ENCODE results near the gene WDR4. TPM values are rescaled to one million over a fixed set of nuclear protein-coding genes. Genes with fewer than 3 reads are reported as not detected.

Gene WDR4
- total and polyA plus RNA-seq, 8 donors: 10.3 to 30.7 (median 12.2) TPM

DNA sequence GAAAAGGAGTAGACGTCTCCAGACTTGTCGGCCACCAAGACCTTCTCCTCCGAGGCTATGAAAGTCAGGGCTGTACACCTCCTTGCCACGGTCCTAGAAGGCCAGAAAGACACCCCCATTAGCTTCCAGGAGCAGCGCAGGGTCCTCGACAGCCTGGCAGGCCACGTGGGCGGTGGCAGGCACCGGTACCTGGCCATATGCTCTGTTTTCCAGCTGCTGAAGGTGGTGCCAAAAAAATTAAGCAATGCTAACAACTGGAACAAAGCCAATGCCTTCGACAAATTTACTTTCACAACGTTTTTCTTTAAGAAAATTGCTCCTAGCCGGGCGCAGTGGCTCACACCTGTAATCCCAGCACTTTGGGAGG lies 15.9 kb downstream of the WDR4 start:
- H3K4me3 ChIP-seq: no peak overlapping the region
- no peaks in the 10 kb centered on the region for H3K9me3 ChIP-seq
- ATAC-seq (no peak), DNase-seq (no peak)
- H3K36me3 ChIP-seq: peaks cover 0 to 93% of the 10 kb centered on the region in 2 donors
- no peak for TF ChIP-seq CTCF (IDR thresholded peaks at IDR 0.05)
- intact Hi-C loops (cut with DNase I): no loop called here
- no peaks in the 10 kb centered on the region for H3K4me1 ChIP-seq
- no peaks in the 10 kb centered on the region for H3K27me3 ChIP-seq
- no peak overlapping the region for H3K27ac ChIP-seq

- Histone ChIP-seq H3K4me3 (no peak overlapping the region), H3K27me3 (no peaks in the 10 kb centered on the region), H3K4me1 (no peaks in the 10 kb centered on the region), H3K9me3 (no peaks in the 10 kb centered on the region), H3K36me3 (peaks cover 0 to 93% of the 10 kb centered on the region in 2 donors), H3K27ac (no peak overlapping the region)
- ATAC-seq: peak; percentile 10
- intact Hi-C loops (cut with DNase I): no loop called here
- DNase-seq: peak in 1 of 4 donors; percentile 54
- no peak for TF ChIP-seq CTCF (IDR thresholded peaks at IDR 0.05)
These were observed 16.4 kb downstream of the WDR4 start for GRCh38 chr21:42862774-42863503.

DNA sequence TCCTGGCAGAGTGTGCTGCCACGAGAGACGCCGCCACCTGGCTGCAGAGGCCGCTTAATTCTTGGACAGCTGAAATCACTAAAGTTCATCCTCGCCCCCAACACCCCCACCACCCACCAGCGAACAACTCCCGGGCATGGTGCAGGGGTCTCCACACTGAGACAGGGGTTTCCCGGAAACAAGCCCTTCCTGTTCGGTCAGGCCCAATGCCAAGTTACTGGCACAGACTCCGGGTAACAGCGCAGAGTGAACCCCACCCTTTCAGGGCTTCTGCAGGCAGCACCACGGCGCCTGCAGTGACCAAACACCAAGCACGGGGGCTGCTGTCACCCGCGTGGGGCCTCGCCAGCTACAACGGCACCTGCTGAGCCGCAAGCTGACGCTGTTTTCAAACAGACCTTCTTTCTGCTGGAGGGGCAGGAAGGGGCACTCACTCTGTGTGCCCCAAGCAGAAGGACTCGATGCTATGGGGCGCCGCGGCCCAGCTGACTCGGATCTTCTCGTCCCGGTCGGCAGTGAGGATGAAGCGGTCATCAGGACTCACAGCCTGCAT lies 17.4 kb downstream of the WDR4 start:
- ATAC-seq (no peak), DNase-seq (peak in 1 of 4 donors; percentile 66)
- no peaks in the 10 kb centered on the region for H3K27me3 ChIP-seq
- H3K4me3 ChIP-seq: no peak overlapping the region
- H3K27ac ChIP-seq: no peak overlapping the region
- intact Hi-C loops (cut with DNase I): no loop called here
- H3K36me3 ChIP-seq: peaks cover 0 to 95% of the 10 kb centered on the region in 2 donors
- TF ChIP-seq CTCF (IDR thresholded peaks at IDR 0.05): no peak
- no peaks in the 10 kb centered on the region for H3K4me1 ChIP-seq
- no peaks in the 10 kb centered on the region for H3K9me3 ChIP-seq

DNA sequence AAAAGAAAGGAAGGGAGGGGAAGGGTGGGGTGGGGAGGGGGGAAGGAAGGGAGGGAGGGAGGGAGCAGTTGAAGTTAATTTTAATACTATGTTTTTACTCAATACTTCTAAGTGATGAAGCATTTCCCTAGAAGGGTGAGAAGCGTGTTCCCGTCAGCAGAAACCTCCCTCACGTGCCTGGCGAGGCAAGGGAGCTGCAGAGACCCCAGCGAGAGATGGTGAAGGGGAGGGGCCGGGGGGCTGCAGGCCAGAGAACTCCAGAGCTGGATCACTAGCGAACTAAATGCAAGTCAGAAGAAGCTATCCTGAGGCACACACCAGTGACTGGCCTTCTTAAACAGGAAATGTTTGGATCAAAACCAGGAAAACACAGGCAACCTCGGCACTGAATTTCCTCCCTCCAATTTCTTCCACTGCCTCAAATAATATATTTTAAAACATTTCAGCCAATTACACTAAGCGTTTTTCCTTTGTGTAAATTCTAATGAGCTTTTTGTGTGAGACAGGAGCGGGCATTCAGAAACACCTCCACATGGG lies 18.0 kb downstream of the WDR4 start:
- ATAC-seq (no peak), DNase-seq (no peak)
- Histone ChIP-seq H3K36me3 (peaks cover 0 to 94% of the 10 kb centered on the region in 2 donors), H3K4me3 (no peak overlapping the region), H3K4me1 (no peaks in the 10 kb centered on the region), H3K9me3 (no peaks in the 10 kb centered on the region), H3K27me3 (no peaks in the 10 kb centered on the region), H3K27ac (no peak overlapping the region)
- no peak for TF ChIP-seq CTCF (IDR thresholded peaks at IDR 0.05)
- intact Hi-C loops (cut with DNase I): no loop called here

- no peak for TF ChIP-seq CTCF (IDR thresholded peaks at IDR 0.05)
- peak in 1 of 4 donors; percentile 62 for DNase-seq
- no peaks in the 10 kb centered on the region for H3K27me3 ChIP-seq
- intact Hi-C loops (cut with DNase I): no loop called here
- H3K4me1 ChIP-seq: no peaks in the 10 kb centered on the region
- no peaks in the 10 kb centered on the region for H3K9me3 ChIP-seq
- peaks cover 0 to 94% of the 10 kb centered on the region in 2 donors for H3K36me3 ChIP-seq
- no peak for ATAC-seq
- no peak overlapping the region for H3K27ac ChIP-seq
- no peak overlapping the region for H3K4me3 ChIP-seq
These were observed 19.0 kb downstream of the WDR4 start for GRCh38 chr21:42860345-42860744.
